Activated CD4-positive, alpha-beta memory T cell treated with anti-CD3 and anti-CD28 coated beads, Interleukin-2, amount 10 ng/mL, durations not matched to agents 7 days and 5 days (primary cell): Measurements from ENCODE around the gene NUCKS1. TPM values are rescaled to one million over a fixed set of nuclear protein-coding genes. Genes with fewer than 3 reads are reported as not detected.

ENCODE experiments used
- CTCF ChIA-PET: fragments of 350-600 bp; sonication (Branson Sonifier 250); formaldehyde crosslinking; loops from one replicate; lab custom pipeline; 2021; ENCODE audit warnings: antibody characterized with exemption, inconsistent platforms; lab: Charles Lee
- POLR2A ChIA-PET: fragments of 350-600 bp; sonication (Branson Sonifier 250); formaldehyde crosslinking; loops from one replicate; lab custom pipeline; 2021; ENCODE audit warnings: antibody characterized with exemption; lab: Charles Lee
- DNase-seq: peaks from one replicate; pipeline ENCODE4 v3.0.0-alpha.2; 2020
- H3K27ac Mint-ChIP-seq: one replicate; pipeline ENCODE4 v1.8.0; 2021; ENCODE audit warnings: mild to moderate bottlenecking, mixed read lengths
- H3K27me3 Mint-ChIP-seq: one replicate; pipeline ENCODE4 v1.8.0; 2021; ENCODE audit warnings: mixed read lengths
- H3K36me3 Mint-ChIP-seq: one replicate; pipeline ENCODE4 v1.8.0; 2021; ENCODE audit warnings: low read depth, mixed read lengths
- H3K4me1 Mint-ChIP-seq: one replicate; pipeline ENCODE4 v1.8.0; 2021; ENCODE audit warnings: mixed read lengths
- H3K4me3 Mint-ChIP-seq: one replicate; pipeline ENCODE4 v1.8.0; 2021; ENCODE audit warnings: mild to moderate bottlenecking, mixed read lengths
- H3K9me3 Mint-ChIP-seq: one replicate; pipeline ENCODE4 v1.8.0; 2021; ENCODE audit warnings: mixed read lengths
- total RNA-seq, 2 experiments: library from RNA; stranded (reverse); gene quantifications; one replicate each; pipeline ENCODE4 v1.2.3, GENCODE V29; 2021

NUCKS1 gene
- total RNA-seq, 2 experiments from 2014 or later: 163 to 185 TPM

DNA sequence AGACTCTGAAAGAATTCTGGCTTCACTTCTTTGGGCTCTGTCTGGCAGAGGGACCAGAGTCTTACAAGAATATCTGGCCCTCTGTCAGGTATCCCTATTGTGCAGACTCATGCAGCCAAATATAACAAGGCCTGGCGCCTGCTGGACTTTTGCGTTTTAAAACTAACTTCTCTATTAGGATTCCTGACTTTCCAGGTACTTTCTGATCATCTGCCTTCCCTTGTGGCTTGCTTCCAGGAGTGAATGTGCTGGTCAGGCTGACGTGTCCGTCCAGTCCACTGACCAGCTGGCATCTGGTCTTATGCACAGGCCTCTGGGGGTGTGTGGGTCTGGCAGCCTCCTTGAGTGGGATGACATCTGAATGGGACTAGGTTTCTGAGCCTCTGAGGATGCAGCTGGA, 33.9 kb upstream of the NUCKS1 start:
- no peak overlapping the region for H3K27ac Mint-ChIP-seq
- no peaks in the 10 kb centered on the region for H3K27me3 Mint-ChIP-seq
- H3K4me1 Mint-ChIP-seq: peaks cover 12% of the 10 kb centered on the region
- H3K36me3 Mint-ChIP-seq: no peaks in the 10 kb centered on the region
- no peaks in the 10 kb centered on the region for H3K9me3 Mint-ChIP-seq
- H3K4me3 Mint-ChIP-seq: no peak overlapping the region
- DNase-seq: no peak
- POLR2A ChIA-PET: interaction anchor here (1.1 kb wide), 1 partner anchor 10 kb away, joined by 3 read pairs; no protein-coding TSS in a partner anchor
- CTCF ChIA-PET: no interaction called here

DNA sequence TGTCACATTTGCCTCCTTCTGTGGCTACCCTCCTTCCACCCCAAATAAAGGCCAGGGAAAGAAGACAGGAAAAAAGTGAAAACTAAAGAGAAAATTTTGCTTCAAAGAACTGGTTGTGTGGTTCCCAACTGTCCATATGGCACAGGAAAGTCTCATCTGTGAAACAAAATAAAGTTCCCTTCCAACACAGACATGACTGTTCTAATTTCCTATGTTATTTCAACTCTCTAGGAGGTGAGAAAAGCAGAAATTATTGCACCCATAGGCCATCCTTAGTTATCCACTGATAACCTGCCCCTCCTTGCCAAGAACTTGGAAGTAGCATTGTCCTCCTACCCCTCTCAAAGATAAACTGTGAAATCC, 33.4 kb upstream of the NUCKS1 start:
- no peaks in the 10 kb centered on the region for H3K27me3 Mint-ChIP-seq
- no peak overlapping the region for H3K4me3 Mint-ChIP-seq
- no peak for DNase-seq
- H3K36me3 Mint-ChIP-seq: no peaks in the 10 kb centered on the region
- POLR2A ChIA-PET: interaction anchor here (1.3 to 1.7 kb wide), 2 partner anchors 34 to 72 kb away, joined by 4 to 7 read pairs; no protein-coding TSS in a partner anchor
- peaks cover 12% of the 10 kb centered on the region for H3K4me1 Mint-ChIP-seq
- no peaks in the 10 kb centered on the region for H3K9me3 Mint-ChIP-seq
- no peak overlapping the region for H3K27ac Mint-ChIP-seq
- CTCF ChIA-PET: interaction anchor here (0.8 to 2.4 kb wide), 10 partner anchors 8 to 194 kb away, joined by 3 to 49 read pairs (median 5); no protein-coding TSS in a partner anchor

DNA sequence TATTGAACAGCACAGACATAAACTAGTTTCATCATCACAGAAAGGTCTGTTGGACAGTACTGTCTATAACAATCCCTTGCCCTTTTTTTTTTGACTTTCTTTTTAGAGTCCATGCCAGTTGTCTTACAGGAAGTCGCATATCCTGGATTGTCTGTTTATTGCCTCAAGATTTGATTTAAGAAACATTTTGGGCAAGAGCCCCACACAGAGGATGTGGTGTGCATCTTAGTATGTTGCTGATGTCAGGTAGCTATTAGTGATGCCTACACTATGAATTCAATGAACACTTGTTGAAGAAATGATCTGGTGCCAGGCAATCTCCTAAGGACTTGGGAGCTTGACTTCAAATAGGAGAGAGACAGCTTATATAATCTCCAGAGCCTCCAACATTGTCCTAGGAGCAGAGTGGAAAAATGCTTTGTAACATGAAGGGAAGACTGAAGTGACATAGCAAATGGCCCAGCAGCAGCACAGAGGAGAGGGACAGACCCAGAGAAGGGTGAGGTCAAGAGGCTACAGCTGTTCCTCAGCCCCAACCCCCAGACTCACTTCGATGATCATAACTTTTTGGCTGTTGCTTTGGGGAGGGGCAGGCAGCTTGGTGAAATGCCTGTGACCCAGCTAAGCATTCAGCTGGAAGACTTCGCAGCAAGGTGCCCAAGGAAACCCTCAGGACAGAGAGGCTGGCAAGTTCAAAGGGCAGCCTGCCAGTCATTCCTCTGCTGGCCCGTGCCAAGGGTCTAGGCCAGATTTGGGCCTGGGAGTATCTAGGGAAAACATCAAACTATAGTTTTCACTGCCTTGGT, 32.8 kb upstream of the NUCKS1 start:
- DNase-seq: peak; percentile 32
- no peaks in the 10 kb centered on the region for H3K9me3 Mint-ChIP-seq
- peak overlapping the region; percentile 10 for H3K27ac Mint-ChIP-seq
- no peaks in the 10 kb centered on the region for H3K36me3 Mint-ChIP-seq
- CTCF ChIA-PET: interaction anchor here (0.6 to 2.4 kb wide), 18 partner anchors 9 to 203 kb away, joined by 3 to 49 read pairs (median 4); no protein-coding TSS in a partner anchor
- no peaks in the 10 kb centered on the region for H3K27me3 Mint-ChIP-seq
- peaks cover 15% of the 10 kb centered on the region for H3K4me1 Mint-ChIP-seq
- no peak overlapping the region for H3K4me3 Mint-ChIP-seq
- POLR2A ChIA-PET: interaction anchor here (1.0 to 1.7 kb wide), 8 partner anchors 9 to 191 kb away, joined by 3 to 7 read pairs (median 4); partner anchors contain the start of gene ELK4

DNA sequence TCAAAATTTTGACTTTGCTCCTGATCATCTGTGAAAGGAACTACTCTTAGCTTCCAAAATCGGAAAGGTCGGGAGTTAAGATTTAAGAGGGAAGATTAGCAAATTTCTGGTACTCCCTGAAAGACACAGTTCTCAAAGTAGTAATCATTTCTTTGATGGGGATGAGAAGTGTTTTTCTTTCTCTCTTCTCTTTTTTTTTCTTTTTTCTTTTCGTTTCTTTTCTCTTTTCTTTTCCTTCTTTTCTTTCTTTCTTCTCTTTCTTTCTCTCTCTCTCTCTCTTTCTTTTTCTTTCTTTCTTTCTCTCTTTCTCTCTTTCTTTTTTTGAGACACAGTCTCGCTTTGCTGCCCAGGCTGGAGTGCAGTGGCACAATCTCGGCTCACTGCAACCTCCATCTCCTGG, 30.4 kb upstream of the NUCKS1 start:
- POLR2A ChIA-PET: interaction anchor here (1.0 kb wide), 1 partner anchor 35 kb away, joined by 3 read pairs; no protein-coding TSS in a partner anchor
- H3K36me3 Mint-ChIP-seq: peaks cover under 1% of the 10 kb centered on the region
- no peaks in the 10 kb centered on the region for H3K9me3 Mint-ChIP-seq
- no peak overlapping the region for H3K27ac Mint-ChIP-seq
- H3K27me3 Mint-ChIP-seq: no peaks in the 10 kb centered on the region
- H3K4me1 Mint-ChIP-seq: peaks cover 28% of the 10 kb centered on the region
- CTCF ChIA-PET: no interaction called here
- H3K4me3 Mint-ChIP-seq: no peak overlapping the region
- no peak for DNase-seq

DNA sequence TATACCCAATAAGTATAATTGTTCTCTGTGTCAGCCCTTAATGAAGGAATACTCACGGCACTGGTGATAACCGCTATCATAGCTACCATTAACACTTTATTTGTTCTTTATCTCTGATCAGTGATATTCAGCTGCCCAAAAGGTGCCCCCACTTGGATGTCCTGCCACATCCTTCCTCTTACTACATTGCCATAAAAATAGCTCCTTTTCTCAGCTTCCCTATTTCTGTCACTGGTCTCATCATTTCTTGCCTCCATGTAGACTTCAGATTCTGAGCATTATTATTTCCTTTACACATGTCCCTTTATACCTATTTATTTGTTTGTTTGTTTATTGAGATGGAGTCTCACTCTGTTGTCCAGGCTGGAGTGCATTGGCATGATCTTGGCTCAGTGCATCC, 28.0 kb upstream of the NUCKS1 start:
- no peaks in the 10 kb centered on the region for H3K9me3 Mint-ChIP-seq
- ChIA-PET CTCF (interaction anchor here (0.6 to 1.2 kb wide), 4 partner anchors 66 to 200 kb away, joined by 3 read pairs; no protein-coding TSS in a partner anchor), POLR2A (interaction anchor here (1.1 kb wide), 1 partner anchor 29 kb away, joined by 3 read pairs; the partner anchor contains the start of gene NUCKS1)
- H3K36me3 Mint-ChIP-seq: peaks cover 14% of the 10 kb centered on the region
- H3K4me3 Mint-ChIP-seq: no peak overlapping the region
- no peaks in the 10 kb centered on the region for H3K27me3 Mint-ChIP-seq
- H3K4me1 Mint-ChIP-seq: peaks cover 38% of the 10 kb centered on the region
- H3K27ac Mint-ChIP-seq: no peak overlapping the region
- DNase-seq: no peak

DNA sequence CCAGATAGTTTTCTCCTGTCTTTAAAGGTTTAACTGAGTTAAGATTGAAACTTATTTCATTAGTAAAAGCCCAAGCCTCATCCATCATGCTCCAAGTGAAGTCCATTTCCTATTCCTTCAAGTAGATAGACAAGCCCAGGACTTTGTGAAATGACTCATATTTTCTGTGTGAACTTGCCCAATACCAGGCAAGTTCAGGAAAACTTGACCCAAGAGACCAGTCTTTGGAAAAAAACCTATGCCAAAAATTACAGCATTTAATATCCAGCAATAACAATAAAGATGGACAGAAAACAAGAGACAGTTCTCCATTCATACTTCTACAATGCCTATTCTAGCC, 25.7 kb upstream of the NUCKS1 start:
- Mint-ChIP-seq H3K9me3 (no peaks in the 10 kb centered on the region), H3K36me3 (peaks cover 35% of the 10 kb centered on the region), H3K4me3 (peak overlapping the region; percentile 90), H3K27ac (peak overlapping the region; percentile 87), H3K4me1 (peaks cover 51% of the 10 kb centered on the region), H3K27me3 (no peaks in the 10 kb centered on the region)
- DNase-seq: no peak
- POLR2A ChIA-PET: interaction anchor here (1.2 to 6.0 kb wide), 13 partner anchors 10 to 144 kb away, joined by 3 to 99 read pairs (median 6); partner anchors contain the start of genes ELK4, NUCKS1 and PM20D1
- CTCF ChIA-PET: interaction anchor here (2.4 to 2.7 kb wide), 2 partner anchors 118 to 201 kb away, joined by 7 to 23 read pairs; no protein-coding TSS in a partner anchor

DNA sequence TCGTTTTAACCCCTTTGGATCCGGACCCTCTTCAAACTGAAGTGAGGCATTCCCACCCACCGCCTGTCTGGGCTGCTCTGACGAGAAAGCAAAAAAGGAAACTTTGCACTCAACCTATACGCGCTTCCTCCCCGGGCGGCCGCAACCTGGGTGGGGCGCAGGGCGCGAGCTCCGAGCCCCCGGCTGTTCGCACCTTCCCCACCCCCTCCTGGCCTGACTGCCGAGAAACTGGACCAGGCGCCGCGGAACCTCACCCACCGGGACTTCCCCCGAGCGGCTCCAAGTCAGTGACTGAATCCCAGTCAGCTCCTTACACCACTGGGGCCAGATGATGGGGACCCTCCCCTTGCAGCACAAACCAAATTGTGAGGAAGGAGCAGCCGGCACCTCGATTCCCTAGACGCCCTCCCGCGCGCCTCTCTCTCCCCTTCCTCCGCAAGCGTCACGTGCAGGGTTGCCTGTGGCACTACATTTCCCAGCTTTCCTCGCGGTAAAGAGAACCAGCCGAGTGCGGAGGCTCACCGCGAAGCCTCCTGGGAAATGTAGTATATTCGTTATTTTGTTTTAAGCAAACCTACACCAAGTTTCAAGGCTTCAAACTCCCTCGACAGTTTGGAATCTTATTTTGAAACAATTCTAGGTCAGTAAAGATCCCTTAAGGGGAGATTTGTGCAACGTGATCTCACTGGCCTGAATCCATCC, 25.2 kb upstream of the NUCKS1 start, which contains the start of gene RAB29:
Gene RAB29 (minus strand): TSS at position 468 of the 702 bp plus-strand sequence. CDS start 526 bp downstream, outside the sequence.
- Mint-ChIP-seq H3K27ac (peak within 1 kb of the TSS; percentile 87), H3K4me3 (peak within 1 kb of the TSS; percentile 90), H3K4me1 (peaks cover 57% of the 10 kb centered on the region), H3K27me3 (no peaks in the 10 kb centered on the region), H3K36me3 (peaks cover 40% of the 10 kb centered on the region), H3K9me3 (no peaks in the 10 kb centered on the region)
- ChIA-PET POLR2A (interaction anchor here (0.8 to 6.0 kb wide), 21 partner anchors 9 to 487 kb away, joined by 3 to 99 read pairs (median 5); partner anchors contain the start of genes ELK4, NUCKS1 and PM20D1), CTCF (interaction anchor here (0.8 to 2.7 kb wide), 4 partner anchors 64 to 209 kb away, joined by 3 to 23 read pairs (median 5); no protein-coding TSS in a partner anchor)
- DNase-seq: peak; percentile 92

DNA sequence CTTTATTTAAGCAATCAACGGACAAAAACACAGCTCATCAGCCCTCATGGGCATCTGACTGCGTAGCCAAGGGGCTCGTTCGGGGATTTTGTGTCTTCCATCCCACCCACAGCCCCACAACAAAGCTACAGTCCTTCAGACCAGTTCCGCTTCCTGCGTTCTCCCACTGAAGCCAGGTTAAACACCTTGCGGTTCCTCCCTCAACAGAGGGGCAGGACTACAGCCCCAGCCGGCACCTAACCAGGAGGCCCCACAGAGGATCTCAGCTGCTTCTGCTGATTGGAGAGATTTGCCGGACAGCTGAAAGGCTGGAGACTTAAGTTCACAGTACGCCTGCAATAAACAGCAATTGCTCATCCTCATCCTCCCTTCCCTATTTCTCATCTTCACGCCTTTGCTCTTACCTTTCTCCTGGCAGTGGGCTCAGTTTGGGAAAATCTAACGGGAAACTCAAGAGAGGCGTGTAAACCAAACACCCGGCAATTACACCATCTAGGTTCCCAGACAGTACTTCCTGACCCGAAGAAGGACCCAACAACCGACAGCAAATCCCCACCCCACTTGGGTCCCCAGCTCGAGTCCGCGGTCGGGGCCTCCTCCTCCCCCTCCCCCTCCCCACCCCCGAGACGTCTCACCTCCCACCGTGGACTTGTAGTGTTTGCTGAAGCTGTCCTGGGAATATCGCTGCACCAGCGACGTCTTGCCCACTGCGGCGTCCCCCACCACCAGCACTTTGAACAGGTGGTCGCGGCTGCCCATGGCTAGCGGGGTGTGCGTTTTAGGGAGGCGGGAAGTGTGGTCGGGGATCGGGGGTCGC, 24.4 kb upstream of the NUCKS1 start:
- H3K27me3 Mint-ChIP-seq: no peaks in the 10 kb centered on the region

DNA sequence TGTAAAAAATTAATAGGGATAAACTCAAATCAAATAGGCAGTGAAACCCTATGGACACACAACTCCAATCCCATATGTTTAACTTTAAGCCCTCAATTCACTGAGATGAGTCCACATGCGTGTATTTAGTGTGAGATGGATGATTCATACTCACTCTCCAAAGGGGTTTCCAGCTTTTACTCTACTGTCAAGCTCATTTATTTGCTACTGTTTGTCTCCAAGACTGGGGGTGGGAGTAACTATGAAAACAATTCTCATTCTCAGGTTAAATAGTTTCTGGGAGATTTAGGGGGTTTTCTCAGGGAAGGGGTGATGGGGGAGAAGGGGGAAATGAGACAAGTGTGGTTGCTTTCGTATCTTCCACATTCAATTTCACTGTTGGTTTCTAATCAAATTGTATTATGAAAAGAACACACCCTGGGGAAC, 22.6 kb upstream of the NUCKS1 start:
- POLR2A ChIA-PET: interaction anchor here (0.7 to 6.0 kb wide), 2 partner anchors 10 to 23 kb away, joined by 3 to 99 read pairs; partner anchors contain the start of gene NUCKS1
- peaks cover 58% of the 10 kb centered on the region for H3K4me1 Mint-ChIP-seq
- H3K27me3 Mint-ChIP-seq: no peaks in the 10 kb centered on the region
- CTCF ChIA-PET: interaction anchor here (0.6 to 3.6 kb wide), 6 partner anchors 10 to 115 kb away, joined by 3 to 15 read pairs (median 4); no protein-coding TSS in a partner anchor
- peak overlapping the region; percentile 62 for H3K27ac Mint-ChIP-seq
- peaks cover 62% of the 10 kb centered on the region for H3K36me3 Mint-ChIP-seq
- DNase-seq: no peak
- H3K9me3 Mint-ChIP-seq: no peaks in the 10 kb centered on the region
- H3K4me3 Mint-ChIP-seq: peak overlapping the region; percentile 31

More for the DNA sequence above, 24.4 kb upstream of the NUCKS1 start:
- Mint-ChIP-seq H3K27ac (peak overlapping the region; percentile 87), H3K36me3 (peaks cover 48% of the 10 kb centered on the region), H3K4me1 (peaks cover 60% of the 10 kb centered on the region), H3K9me3 (no peaks in the 10 kb centered on the region), H3K4me3 (peak overlapping the region; percentile 90)
- POLR2A ChIA-PET: interaction anchor here (0.8 to 6.0 kb wide), 25 partner anchors 8 to 487 kb away, joined by 3 to 99 read pairs (median 5); partner anchors contain the start of genes ELK4, NUCKS1 and PM20D1
- CTCF ChIA-PET: interaction anchor here (0.8 to 3.6 kb wide), 9 partner anchors 8 to 210 kb away, joined by 3 to 23 read pairs (median 3); partner anchors contain the start of gene NUCKS1
- DNase-seq: peak; percentile 45

DNA sequence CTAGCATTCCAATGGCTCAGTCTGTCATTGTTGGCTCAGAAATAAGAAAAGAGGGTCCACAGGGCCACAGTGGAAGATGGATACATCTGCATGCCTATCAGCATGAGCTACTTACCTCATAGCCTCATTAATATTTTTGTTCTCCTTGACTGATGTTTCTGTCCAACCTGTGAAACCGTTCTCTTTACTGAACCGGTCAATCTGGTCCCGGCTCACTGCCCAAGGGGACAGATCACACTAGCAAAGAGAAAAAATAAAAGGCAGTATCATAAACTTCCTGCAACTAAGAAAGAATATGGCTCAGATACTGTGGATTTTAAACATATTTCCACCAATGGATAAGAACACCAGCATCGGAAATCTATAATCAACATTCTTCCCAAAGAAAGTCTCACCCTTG, 20.6 kb upstream of the NUCKS1 start:
- Mint-ChIP-seq H3K36me3 (peaks cover 73% of the 10 kb centered on the region), H3K4me1 (peaks cover 61% of the 10 kb centered on the region)

DNA sequence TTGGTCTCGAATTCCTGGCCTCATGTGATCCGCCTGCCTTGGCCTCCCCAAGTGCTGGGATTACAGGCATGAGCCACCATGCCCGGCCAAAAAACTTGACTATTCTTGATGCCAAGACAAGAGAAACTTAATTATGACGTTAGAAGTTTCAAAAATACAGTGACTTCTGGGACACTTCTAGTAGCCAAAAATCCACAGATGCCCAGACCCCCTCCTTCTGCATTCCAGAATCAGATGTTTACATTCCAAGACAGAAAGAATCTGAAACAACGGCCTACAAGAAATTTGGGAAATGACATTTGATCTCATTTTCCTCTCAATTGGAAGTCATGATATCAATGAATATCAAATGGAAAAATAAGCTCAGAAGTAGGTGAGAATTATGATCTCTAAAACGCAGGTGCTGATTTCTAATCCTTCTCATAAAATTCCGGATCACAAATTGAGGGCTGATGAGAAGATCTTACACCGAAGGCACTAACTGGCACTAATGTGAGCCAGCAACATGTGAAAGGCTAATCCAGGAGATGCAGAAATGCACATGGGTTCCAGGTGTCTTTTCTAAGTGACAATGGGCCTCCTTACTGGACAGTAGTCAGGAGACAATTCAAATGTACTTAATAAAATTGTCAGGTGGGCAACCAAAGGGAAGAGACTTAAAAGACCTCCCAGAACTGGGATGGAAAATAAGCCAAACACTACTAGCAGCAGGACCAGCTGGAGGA, 19.8 kb upstream of the NUCKS1 start:
- ChIA-PET POLR2A (interaction anchor here (0.9 to 1.4 kb wide), 2 partner anchors 21 to 60 kb away, joined by 3 to 5 read pairs; no protein-coding TSS in a partner anchor), CTCF (interaction anchor here (0.9 kb wide), 1 partner anchor 208 kb away, joined by 3 read pairs; no protein-coding TSS in a partner anchor)
- DNase-seq: no peak
- H3K27ac Mint-ChIP-seq: no peak overlapping the region
- H3K4me1 Mint-ChIP-seq: peaks cover 60% of the 10 kb centered on the region
- no peak overlapping the region for H3K4me3 Mint-ChIP-seq
- no peaks in the 10 kb centered on the region for H3K9me3 Mint-ChIP-seq
- H3K36me3 Mint-ChIP-seq: peaks cover 72% of the 10 kb centered on the region
- no peaks in the 10 kb centered on the region for H3K27me3 Mint-ChIP-seq

More for the DNA sequence above, 20.6 kb upstream of the NUCKS1 start:
- Mint-ChIP-seq H3K27me3 (no peaks in the 10 kb centered on the region), H3K27ac (peak overlapping the region; percentile 56), H3K9me3 (no peaks in the 10 kb centered on the region), H3K4me3 (no peak overlapping the region)
- DNase-seq: no peak
- CTCF ChIA-PET: interaction anchor here (0.7 to 0.9 kb wide), 2 partner anchors 19 to 207 kb away, joined by 3 read pairs; no protein-coding TSS in a partner anchor
- POLR2A ChIA-PET: interaction anchor here (0.8 kb wide), 1 partner anchor 21 kb away, joined by 3 read pairs; the partner anchor contains the start of gene NUCKS1
